ENCODE data around the gene ITIH5.

Gene ITIH5

DNA sequence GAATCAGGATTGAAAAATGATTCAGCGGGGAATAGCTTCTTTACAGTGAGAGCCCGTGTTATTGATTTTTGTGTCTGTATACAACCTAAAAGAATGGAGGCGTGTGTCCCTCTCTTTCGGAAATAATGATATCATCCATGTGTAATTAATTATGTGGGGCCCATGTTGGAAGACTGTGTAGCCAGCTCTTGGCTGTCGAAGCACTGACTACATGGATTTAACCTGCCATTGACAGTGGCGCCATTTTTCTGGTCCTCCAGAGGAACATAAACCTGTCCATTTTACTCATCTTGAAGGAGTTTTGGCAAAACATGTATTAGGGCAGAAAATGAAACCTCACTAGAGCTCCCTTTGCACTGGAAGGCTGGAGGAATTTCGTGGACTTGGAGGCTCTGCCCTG, 119.6 kb downstream of the ITIH5 start:
- DNase-seq (ENCODE audit: low read depth): no peak

DNA sequence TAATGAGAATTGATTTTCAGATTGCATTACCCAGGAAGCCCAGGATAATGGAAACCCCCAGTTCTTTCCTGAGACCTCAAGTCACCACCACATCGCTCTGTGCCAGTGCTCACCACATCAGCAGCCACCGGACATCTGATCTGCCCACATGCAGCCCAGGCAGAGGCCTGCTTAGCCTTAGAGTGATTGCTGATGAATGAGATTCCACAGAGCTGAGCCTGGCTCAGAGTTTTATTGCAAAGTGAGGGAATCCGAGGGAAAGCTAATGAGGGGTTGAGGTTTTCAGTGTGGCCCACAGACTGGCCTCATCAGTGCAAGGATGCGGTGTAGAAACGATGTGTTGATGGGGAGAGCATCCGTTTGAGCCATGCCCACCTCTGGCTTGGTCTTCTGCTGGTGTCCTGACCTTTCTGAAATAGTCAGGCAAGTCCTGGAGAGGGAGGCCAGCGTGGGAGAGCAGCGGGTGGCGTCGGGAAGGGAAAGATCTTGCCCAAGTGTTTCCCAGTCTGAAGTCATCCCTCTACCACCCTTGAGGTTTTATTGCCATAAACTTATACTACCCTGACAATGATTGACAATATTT, 120.3 kb downstream of the ITIH5 start:
- no peak for DNase-seq (ENCODE audit: low read depth)

DNA sequence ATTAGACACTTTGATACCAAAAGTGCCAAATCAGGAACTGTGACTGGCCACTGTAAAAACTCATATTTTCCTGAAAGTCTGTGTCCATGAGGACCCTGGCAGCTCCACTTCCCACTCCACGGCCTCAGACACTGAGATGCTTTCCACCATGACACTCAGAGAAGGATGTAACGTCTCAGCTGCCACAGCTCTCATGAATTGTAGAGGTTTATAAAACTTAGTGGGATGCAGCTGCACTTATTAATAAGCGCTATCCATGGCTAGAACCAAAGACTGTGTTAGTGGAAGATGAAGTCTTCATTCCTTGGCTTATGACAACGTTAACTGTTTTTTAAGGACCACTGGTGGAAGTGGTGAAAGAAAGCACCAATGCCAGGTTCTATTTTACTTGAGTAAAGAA, 121.0 kb downstream of the ITIH5 start:
- DNase-seq (ENCODE audit: low read depth): no peak

DNA sequence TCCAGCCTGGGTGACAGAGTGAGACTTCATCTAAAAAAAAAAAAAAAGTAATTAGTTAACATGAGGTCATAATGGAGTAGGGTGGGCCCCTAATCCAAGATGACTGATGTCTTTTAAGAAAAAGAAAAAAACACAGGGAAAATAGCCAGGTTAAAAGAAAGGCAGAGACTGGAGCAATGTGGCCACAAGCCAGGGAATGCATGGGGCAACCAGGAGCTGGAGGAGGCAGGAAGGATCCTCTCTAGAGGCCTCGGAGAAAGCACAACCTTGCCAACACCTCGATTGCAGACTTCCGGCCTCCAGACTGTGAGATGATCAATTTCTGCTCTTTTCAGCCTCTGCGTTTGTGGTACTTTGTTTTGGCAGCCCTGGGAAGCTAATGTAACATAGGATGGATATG, 121.5 kb downstream of the ITIH5 start:
- no peak for DNase-seq (ENCODE audit: low read depth)

DNA sequence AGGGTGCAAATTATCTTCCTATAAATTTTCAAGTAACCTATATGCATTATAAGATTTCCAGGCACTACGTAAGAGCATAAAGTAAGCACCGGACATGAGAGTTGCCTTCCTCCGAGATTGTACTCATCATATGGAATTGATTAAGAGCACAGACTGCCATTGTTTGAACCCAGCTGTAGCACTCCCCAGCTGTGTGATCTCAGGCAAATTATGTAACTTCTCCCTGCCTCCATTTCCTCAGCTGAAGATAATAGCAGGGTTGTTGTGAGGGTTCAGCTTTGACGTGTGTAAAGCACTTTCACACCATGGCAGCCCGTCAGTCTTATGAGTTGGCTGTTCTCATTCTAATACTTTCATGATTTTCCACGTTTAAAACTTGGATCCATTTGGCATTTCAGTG, 122.6 kb downstream of the ITIH5 start:
- no peak for DNase-seq (ENCODE audit: low read depth)

DNA sequence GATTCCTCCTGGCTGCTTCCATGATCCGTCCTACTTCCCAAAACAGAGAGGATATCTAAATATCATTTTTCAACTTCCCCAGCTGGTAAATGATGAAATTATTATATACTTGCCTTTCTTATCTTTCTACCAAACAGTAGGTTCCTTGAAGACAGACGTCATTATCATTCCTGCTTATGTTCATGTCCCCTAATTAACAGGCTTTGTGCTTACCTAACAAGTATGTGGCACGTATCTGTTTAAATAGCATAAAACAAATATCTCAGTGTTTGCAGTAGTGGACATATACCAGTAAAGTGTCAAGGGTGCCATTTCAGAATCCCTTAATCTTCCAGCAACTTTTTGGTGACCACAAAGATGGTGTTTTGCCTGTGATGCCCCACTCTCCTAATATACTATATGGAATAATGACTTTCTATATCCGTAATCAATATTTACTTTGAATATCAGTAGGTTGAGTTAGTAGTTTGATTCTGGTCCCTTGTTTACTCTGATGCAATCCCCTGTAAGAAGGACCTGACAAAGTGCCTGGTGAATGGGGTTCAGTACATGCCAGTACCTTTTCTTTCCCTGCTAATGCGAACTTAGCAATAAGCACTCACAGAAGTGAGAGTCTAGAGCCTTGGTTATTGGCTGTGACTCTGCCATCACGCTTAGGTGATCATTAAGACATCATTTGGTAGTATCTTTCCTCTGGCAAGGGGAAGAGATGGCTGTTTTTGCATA, 124.4 kb downstream of the ITIH5 start:
- DNase-seq (ENCODE audit: low read depth): no peak

DNA sequence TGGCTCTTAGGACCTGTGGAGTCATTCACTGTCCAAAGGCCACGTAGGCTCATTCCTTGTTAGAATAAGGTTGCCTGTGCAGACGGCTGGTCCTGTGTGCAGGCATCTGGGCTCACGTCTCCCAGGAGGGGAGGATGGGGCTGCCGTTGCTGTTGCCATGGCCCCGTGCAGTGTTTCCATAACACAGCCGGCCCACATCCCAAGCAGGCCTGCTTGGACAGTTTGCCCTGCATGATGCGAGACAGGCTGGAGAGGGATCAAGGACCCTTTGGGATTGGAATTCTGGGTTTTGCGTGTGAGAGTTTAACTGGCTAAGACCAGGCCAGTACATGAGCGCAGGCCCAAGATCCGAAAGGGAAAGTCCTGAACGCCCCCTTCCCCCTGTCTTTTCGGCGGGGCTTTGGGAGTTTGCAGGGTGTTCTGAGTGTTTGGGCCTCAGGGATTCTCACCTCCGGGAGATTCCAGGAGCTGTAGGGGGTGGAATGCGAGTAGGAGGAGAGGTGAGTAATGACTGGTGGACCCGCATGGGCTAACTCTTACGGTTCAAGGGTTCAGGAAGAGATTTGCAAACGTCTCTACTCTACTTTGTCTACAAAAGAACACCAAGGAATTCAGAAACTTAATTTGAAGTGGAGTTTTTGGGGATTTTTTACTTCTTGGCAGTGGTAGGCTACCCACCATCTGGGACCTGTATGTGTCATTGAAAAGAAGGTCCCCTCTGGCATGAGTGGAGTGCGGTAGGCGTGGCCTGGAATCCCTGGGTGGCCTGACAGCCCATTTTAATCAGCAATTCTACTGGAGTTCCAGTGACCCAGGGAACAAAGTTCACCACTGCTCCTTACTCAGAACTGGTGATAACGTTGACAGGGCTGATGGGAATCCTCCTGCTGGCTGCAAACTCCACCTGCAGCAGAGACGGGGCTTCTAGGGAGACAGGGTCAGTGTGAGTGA, 125.4 kb downstream of the ITIH5 start:
- no peak for DNase-seq (ENCODE audit: low read depth)

DNA sequence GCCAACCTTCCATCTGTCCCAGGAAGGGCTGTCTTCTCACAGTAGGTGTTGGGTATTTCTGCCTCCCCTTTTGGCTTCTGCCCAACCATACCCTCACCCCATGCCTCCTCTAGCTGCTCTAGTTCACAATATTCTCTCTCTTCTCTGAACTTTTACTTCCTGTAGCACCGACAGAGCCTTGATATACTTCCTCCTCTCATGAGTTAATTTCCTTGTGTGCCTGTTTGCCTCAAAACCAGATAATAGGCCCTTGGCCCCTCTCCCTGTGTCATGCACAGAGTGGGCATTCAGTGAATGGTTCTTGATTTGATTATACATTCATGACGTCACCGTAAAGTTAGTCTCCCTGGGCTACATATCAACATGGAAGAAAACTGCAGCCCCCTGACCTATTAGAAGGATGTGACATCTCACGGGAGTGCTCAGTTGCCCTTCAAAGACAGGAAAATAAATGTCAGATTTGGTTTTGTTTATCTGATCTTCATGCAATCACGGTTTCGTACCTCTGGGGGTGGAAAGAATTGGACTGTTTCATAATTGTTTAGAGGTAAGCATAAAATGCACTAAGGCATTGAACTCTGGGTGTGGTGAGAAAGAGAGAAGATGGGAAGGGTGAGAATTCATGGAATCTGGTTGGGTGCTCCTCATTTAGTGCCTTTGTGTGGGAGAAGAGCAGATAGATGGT, 127.7 kb downstream of the ITIH5 start:
- DNase-seq (ENCODE audit: low read depth): no peak

DNA sequence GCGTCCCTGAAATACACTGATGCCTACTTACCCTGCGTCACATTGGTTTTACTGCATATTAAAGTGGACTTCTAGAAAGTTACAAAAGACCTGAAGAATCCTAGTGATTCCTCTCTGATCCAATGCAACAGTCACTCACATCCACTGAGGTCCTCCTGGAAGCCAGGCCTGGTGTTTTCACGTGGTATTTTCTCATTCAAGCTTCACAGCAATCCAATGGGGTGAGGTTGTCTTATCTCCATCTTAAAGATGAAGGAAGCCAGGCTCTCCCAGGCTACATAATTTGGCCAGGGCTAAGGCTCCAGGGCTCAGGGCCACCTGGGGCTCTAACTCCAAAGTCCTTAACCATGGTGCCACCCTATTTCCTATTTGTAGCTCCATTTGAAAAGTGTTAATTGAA, 129.6 kb downstream of the ITIH5 start:
- no peak for DNase-seq (ENCODE audit: low read depth)

DNA sequence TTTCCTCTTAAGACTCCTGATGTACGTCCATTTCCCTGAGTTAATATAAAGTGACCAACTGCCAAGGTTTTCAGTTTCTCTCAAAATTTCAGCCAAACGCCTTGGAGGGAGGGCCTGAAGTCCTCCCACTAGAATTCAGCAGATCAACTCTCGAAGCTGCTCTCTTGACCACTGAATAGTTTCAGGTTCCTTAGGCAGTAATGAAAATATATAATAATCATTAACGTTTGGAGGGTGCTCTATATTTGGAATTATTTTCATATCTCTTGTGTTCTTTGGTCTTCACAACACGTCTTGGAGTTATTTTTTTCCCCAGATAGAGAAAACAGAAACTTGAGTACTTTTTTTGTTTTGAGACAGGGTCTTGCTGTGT, 132.3 kb downstream of the ITIH5 start:
- DNase-seq (ENCODE audit: low read depth): no peak

DNA sequence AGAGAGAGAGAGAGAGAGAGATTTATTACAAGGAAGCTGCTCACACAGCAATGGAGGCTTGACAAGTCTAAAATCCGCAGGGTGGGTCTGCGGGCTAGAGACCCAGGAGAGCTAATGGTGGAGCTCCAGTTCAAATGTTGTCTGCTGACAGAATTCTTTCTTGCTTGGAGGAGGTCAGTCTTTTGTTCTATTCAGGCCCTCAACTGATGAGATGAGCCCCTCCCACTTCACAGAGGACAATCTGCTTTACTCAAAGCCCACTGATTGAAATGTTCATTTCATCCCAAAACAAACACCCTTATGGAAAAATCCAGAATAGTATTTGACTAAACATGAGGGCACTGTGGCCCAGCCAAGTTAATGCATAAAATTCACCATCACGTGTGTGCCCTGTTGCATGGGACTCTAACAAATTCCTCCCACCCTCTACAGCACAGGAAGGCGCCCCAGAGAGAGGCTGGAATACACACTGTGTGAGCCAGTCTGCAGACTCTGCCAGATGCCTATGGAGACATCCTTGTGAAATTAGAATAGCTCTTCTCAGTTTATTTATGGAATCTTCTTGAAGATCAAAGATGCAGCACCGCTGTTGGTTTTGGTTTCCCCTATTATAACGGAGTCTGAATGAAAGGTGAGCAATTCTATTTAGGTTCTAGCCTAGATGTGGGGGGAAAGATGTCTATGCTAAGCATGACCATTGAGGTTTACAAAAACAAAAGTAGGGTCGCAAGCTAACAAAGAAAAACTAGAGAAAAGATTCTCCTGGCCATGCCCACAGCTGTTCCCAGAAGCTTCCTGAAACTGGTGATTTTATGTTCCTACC, 132.9 kb downstream of the ITIH5 start:
- DNase-seq (ENCODE audit: low read depth): no peak

DNA sequence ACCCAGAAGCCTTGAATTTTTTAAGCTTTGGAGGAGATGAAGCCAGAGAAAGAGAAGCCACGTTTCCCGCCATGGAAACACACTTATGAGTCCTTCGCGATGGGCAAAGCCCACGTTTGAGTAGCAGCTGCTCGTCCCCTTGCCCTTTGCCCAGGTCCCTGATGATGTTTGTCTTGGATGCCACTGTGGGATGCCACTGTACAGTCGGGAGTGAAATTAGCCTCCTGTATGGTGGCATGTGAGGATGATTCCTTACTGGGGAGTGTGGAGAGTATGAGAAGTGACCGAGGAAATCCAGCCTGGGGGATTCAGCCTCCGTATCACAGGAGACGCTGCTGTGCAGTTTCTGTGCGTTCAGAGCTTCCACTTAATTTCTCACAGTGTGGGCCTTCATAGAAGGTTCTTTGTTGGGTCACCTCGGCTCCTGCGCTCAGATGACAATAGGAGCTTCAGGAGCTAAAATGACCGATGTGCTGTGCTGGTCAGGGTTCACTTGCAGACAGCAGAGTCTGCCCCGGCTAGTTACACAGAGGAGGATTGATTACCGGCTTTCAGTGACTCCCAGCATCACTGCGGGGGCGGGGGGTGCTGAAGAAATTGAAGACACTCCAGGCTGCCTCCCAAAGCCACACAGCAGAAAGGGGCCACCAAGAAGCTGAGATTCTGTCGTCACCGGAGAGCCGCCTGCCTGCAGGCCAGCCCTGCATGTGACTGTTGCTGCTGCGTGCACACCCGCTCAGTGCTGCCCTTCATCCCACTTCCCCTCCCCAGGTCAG, 133.9 kb downstream of the ITIH5 start:
- DNase-seq (ENCODE audit: low read depth): no peak

DNA sequence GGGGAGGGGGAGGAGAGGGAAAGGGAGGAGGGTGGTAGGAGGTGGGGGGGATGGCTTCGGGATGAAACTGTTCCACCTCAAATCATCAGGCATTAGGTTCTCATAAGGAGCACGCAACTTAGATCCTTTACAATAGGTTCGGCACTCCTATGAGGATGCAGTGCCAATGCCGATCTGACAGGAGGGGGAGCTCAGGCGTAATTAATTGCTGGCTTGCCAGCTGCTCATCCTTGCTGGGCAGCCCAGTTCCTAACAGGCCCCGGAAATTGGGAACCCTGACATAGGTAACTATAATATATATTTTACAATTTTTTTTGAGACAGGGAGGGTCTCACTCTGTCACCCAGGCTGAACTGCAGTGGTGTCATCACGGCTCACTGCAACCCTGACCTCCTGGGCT, 137.1 kb downstream of the ITIH5 start:
- no peak for DNase-seq (ENCODE audit: low read depth)

DNA sequence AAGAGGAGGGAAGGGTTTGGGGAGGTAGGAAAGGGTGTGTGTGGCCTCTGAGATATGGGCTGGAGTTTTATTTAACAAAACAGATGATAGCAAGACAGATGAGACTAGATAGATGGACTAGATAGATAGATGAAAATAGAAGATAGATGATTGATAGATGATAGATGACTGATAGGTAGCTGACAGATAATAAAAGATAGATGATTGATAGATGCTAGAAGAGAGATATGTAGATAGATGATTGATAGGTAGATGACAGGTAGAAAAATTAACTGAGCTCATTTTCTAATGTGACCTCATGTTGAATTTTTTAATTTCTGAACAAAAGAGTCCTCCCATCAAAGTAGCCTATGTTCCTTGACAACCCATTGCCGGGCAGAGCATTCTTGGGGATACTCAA, 139.3 kb downstream of the ITIH5 start:
- DNase-seq (ENCODE audit: low read depth): no peak

DNA sequence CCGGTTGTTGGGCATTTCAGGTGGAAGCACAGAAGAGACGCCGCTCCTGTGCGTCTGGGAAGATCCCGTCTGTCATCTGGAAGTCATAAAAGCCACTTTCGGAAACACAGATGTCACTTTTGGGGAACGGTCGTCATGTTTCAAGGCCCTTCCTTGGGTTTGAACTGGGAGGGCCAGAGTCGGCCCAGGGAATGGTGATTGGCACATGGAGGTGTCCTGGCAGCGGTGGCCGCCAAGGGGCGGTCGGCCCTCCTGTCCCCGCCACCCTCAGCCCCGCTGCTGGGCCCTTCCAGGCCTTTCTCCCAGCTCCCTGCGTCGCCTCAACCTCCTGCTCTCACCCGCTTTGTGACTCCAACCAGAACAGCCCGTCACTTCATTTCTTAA, 140.8 kb downstream of the ITIH5 start:
- DNase-seq (ENCODE audit: low read depth): no peak

DNA sequence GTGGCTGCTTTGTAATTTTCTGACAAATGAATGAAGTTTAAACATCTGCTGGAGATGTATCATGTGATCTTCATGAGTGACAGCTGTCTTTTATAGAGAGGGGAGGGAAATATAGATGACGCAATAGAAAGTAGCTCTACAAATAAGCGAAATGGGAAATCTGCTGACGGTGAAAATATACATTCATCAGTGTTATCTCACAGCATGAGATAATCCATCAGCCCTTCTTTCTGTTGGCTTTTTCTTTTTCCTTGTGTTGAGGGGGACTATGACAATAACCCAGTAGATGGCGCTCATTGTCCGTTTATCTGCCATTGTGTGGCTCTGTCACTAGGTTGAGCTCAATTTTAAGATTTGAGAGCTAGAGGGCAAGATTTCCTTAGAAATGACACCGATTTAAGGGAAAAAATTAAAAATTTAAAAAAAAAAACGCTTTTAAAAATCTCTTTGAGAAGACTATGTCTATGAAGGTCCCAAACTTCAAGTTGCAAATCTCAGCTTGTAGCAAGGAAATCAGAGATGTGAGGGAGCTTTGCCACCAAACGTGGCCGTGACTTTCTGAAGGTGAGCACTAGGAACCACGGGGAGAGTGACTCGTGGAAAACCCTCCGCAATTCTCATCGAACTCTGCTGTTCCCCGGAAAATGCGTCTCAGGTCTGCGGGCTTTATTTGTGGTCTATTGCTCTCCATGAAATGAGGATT, 141.3 kb downstream of the ITIH5 start:
- peak; percentile 49 for DNase-seq (ENCODE audit: low read depth)

DNA sequence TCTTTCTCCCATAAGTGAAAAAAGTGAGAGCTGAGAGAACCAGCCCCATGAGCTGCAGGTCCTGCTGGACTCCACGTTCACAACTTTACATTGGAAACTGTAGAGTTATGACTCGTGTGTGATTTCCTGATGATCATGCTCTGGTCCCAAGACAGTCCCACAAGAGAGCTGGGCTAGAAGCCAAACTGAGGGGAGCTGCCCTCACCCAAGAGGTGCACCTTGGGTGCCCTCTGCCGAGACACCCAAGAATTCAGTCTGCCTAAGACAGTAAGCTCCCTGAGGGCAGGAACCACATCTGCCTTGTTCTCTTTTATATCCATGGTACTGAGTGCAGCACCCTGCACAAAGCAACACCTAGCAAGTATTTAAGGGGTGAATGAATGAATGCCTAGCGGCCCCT, 143.1 kb downstream of the ITIH5 start:
- no peak for DNase-seq (ENCODE audit: low read depth)

DNA sequence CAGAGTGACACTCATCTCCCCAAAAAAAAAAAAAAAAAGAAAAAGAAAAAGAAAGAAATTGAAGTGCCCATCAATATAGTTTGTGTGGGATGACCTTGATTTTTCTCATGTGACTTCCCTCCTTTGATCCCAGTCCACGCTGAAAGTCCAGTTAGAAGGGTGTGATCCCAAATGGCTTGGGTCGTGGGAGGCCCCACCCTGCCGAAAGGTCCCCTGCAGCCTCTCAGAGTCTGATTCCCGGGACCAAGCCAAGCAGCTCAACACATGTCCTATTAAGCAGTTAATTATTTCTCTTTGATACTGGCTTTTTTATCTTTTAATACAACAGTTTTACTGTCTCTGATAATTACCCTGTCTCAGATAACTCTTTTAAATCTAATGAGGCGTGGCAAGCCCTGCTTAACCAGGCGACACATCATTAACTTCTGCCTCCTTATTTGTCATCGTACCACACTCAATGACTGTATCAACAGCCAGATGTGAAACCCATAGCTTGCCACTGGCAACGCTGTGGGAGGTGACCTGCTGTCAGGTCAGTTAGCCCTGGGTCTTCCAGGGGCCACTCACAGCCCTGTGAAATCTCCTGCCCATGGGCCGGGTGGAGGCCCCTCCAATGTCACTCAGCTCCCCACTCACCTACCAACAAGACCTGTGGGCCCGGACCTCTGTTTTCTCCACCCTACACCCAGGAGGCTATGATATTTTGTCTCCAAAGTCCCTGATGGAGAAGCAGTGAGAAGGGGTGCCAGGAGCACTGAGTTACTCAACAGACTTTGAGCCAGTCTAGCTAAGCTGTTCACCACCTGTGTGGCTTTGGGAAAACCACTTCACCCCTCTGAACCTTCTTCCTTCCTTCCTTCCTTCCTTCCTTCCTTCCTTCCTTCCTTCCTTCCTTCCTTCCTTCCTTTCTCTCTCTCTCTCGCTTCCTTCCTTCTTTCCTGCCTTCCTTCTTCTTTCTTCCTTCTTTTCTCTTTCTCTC, 146.0 kb downstream of the ITIH5 start:
- no peak for DNase-seq (ENCODE audit: low read depth)

DNA sequence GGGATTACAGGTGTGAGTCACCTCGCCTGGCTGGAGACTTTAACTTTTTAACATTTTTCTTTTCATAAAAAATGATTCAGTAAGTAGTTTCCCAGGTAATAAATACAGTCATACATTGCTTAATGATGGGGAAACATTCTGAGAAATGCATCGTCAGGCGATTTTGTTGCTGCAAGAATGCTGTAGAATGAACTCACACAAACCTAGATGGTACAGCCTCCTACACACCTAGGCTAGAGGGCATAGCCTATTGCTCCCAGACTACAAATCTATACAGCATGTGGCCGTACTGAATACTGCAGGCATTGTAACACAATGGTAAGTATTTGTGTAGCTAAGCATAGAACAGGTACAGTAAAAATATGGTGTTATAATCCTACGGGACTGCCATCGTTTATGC, 147.4 kb downstream of the ITIH5 start:
- no peak for DNase-seq (ENCODE audit: low read depth)
